Astrocyte (in vitro differentiated cells and primary cell): ENCODE results near the gene AUTS2. TPM values are rescaled to one million over a fixed set of nuclear protein-coding genes. Genes with fewer than 3 reads are reported as not detected.

Source experiments
- DNase-seq: peaks from one replicate; pipeline ENCODE4 v3.0.0-alpha.2; 2010; ENCODE audit warnings: low read depth
- FAIRE-seq: peaks from 2 replicates; lab custom pipeline; 2011; peaks lifted over from hg19 to GRCh38; lab: Jason Lieb, UNC
- H2AFZ ChIP-seq: 2 replicates; pipeline ENCODE4 v1.6.0; 2012; ENCODE audit warnings: low read depth, low read length, inconsistent platforms
- H3K27ac ChIP-seq: 2 replicates; pipeline ENCODE4 v1.5.1; 2011; ENCODE audit warnings: low read depth, low read length, inconsistent platforms
- H3K27me3 ChIP-seq: 2 replicates; pipeline ENCODE4 v1.6.0; 2011; ENCODE audit warnings: low read length, inconsistent platforms; ENCODE audit not compliant: insufficient read depth
- H3K36me3 ChIP-seq: 2 replicates; pipeline ENCODE4 v1.5.1; 2011; ENCODE audit warnings: low read length, inconsistent platforms; ENCODE audit not compliant: insufficient read depth
- H3K4me1 ChIP-seq: 2 replicates; pipeline ENCODE4 v1.5.1; 2011; ENCODE audit warnings: low read length, inconsistent platforms; ENCODE audit not compliant: insufficient read depth
- H3K4me2 ChIP-seq: 2 replicates; pipeline ENCODE4 v1.6.0; 2012; ENCODE audit warnings: low read length, inconsistent platforms
- H3K4me3 ChIP-seq: 2 replicates; pipeline ENCODE4 v1.5.1; 2011; ENCODE audit warnings: low read depth, mild to moderate bottlenecking, low read length, inconsistent platforms; ENCODE audit not compliant: insufficient read depth
- H3K79me2 ChIP-seq: 2 replicates; pipeline ENCODE4 v1.6.0; 2012; ENCODE audit warnings: mild to moderate bottlenecking, low read length, inconsistent platforms; ENCODE audit not compliant: insufficient read depth
- H3K9ac ChIP-seq: 2 replicates; pipeline ENCODE4 v1.6.0; 2012; ENCODE audit warnings: mild to moderate bottlenecking, low read length, inconsistent platforms
- H3K9me3 ChIP-seq: 2 replicates; pipeline ENCODE4 v1.5.1; 2012; ENCODE audit warnings: low read depth, mild to moderate bottlenecking, low read length, inconsistent platforms; ENCODE audit not compliant: insufficient read depth
- H4K20me1 ChIP-seq: 2 replicates; pipeline ENCODE4 v1.6.0; 2012; ENCODE audit warnings: low read length, inconsistent platforms; ENCODE audit not compliant: insufficient read depth
- H3K27ac Mint-ChIP-seq: one replicate; pipeline ENCODE4 v1.8.0; 2021; ENCODE audit warnings: mild to moderate bottlenecking, mixed read lengths; ENCODE audit not compliant: unreplicated experiment
- H3K27me3 Mint-ChIP-seq: one replicate; pipeline ENCODE4 v1.8.0; 2021; ENCODE audit warnings: low read depth, mixed read lengths; ENCODE audit not compliant: unreplicated experiment
- H3K36me3 Mint-ChIP-seq: one replicate; pipeline ENCODE4 v1.8.0; 2021; ENCODE audit warnings: low read depth, mixed read lengths; ENCODE audit not compliant: unreplicated experiment
- H3K4me1 Mint-ChIP-seq: one replicate; pipeline ENCODE4 v1.8.0; 2021; ENCODE audit warnings: low read depth, mixed read lengths; ENCODE audit not compliant: unreplicated experiment
- H3K4me3 Mint-ChIP-seq: one replicate; pipeline ENCODE4 v1.8.0; 2021; ENCODE audit warnings: mild to moderate bottlenecking, moderate library complexity, mixed read lengths; ENCODE audit not compliant: unreplicated experiment
- H3K9me3 Mint-ChIP-seq: one replicate; pipeline ENCODE4 v1.8.0; 2021; ENCODE audit warnings: mild to moderate bottlenecking, mixed read lengths; ENCODE audit not compliant: unreplicated experiment
- CTCF ChIP-seq: IDR thresholded peaks from 2 replicates; pipeline ENCODE4 v1.5.1; 2011; ENCODE audit warnings: low read depth, mild to moderate bottlenecking, inconsistent platforms, low read length, moderate library complexity; ENCODE audit not compliant: insufficient read depth
- EZH2 ChIP-seq: IDR thresholded peaks from 2 replicates; pipeline ENCODE4 v1.6.1; 2012; ENCODE audit warnings: mild to moderate bottlenecking, low read length, inconsistent platforms; ENCODE audit not compliant: insufficient read depth
- total RNA-seq: library from RNA; stranded (reverse); gene quantifications from 2 replicates; pipeline ENCODE4 v1.2.1, GENCODE V29; 2021

AUTS2 gene
- total RNA-seq, 1 donor from 2014 or later, result 73.2 TPM

GRCh38 chr7:70354409-70355169 is 756.3 kb downstream of the AUTS2 start:
- Mint-ChIP-seq H3K36me3 (no peaks in the 10 kb centered on the region), H3K4me1 (peaks cover 6% of the 10 kb centered on the region), H3K9me3 (no peaks in the 10 kb centered on the region), H3K27ac (no peak overlapping the region), H3K27me3 (no peaks in the 10 kb centered on the region), H3K4me3 (no peak overlapping the region)
- H3K36me3 ChIP-seq, result no peaks in the 10 kb centered on the region
- no peaks in the 10 kb centered on the region for H4K20me1 ChIP-seq
- no peak overlapping the region for H3K9ac ChIP-seq
- H3K79me2 ChIP-seq, result no peaks in the 10 kb centered on the region
- DNase-seq (no peak), FAIRE-seq (no peak)
- no peaks in the 10 kb centered on the region for H3K27me3 ChIP-seq
- no peak overlapping the region for H3K4me3 ChIP-seq
- no peaks in the 10 kb centered on the region for H3K4me1 ChIP-seq
- H3K27ac ChIP-seq, result no peak overlapping the region
- no peak overlapping the region for H3K4me2 ChIP-seq
- H3K9me3 ChIP-seq, result no peaks in the 10 kb centered on the region
- TF ChIP-seq EZH2 (no peak), CTCF (no peak)
- no peak overlapping the region for H2AFZ ChIP-seq

DNA sequence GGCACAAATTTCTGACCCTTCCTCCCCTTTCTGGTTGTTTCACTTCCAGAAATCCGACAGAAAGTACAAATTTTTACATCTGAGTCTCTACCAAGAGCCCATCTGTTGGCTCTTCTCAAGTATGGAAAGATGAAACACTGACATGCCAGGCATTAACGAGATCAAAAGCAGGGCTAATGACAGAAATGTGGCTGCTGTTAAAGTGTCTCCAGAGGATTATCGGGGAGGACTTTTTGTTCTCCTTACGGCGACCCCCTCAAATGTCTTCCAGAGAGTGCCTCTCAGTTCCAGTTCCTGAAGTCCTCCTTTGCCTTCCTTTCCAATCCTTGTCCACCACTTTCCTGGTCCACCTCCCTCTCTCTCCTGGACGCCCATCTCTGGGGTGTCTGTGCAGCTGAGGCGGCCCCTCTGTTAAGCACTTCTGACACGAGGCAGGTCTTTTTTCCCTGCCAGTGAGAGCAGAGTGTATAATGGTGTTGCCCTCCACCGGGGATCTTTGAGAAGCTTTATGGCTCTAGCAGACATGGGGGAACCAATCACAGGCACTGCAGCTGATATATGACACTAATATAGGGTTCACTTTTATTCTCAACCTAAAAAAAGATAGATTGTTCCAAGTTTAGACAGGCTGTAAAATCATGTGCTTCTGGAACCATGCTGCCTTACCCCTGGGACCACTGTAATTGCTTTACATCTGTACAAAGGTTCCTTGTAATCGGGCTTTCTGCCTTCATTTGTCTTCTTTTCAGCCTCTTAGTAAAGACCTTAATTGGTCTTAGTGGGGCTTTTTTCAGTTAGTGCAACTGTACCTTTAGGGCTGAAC is 757.1 kb downstream of the AUTS2 start:
- FAIRE-seq, result no peak
- no peak overlapping the region for H3K27ac ChIP-seq
- no peak overlapping the region for H3K4me2 ChIP-seq
- H2AFZ ChIP-seq, result no peak overlapping the region
- no peak overlapping the region for H3K4me3 ChIP-seq
- Mint-ChIP-seq H3K4me3 (no peak overlapping the region), H3K36me3 (no peaks in the 10 kb centered on the region), H3K4me1 (peaks cover 6% of the 10 kb centered on the region), H3K9me3 (no peaks in the 10 kb centered on the region), H3K27ac (no peak overlapping the region), H3K27me3 (no peaks in the 10 kb centered on the region)
- H3K27me3 ChIP-seq, result no peaks in the 10 kb centered on the region
- H3K9me3 ChIP-seq, result no peaks in the 10 kb centered on the region
- no peaks in the 10 kb centered on the region for H3K79me2 ChIP-seq
- H4K20me1 ChIP-seq, result no peaks in the 10 kb centered on the region
- no peak overlapping the region for H3K9ac ChIP-seq
- DNase-seq, result no peak
- H3K36me3 ChIP-seq, result no peaks in the 10 kb centered on the region
- no peaks in the 10 kb centered on the region for H3K4me1 ChIP-seq
- TF ChIP-seq EZH2 (no peak), CTCF (no peak)
